Astrocyte (in vitro differentiated cells and primary cell): Measurements from ENCODE around the gene NKAIN2. TPM values are rescaled to one million over a fixed set of nuclear protein-coding genes. Genes with fewer than 3 reads are reported as not detected.

Source experiments
- DNase-seq: peaks from one replicate; pipeline ENCODE4 v3.0.0-alpha.2; 2010; ENCODE audit warnings: low read depth
- FAIRE-seq: peaks from 2 replicates; lab custom pipeline; 2011; peaks lifted over from hg19 to GRCh38; lab: Jason Lieb, UNC
- H2AFZ ChIP-seq: 2 replicates; pipeline ENCODE4 v1.6.0; 2012; ENCODE audit warnings: low read depth, low read length, inconsistent platforms
- H3K27ac ChIP-seq: 2 replicates; pipeline ENCODE4 v1.5.1; 2011; ENCODE audit warnings: low read depth, low read length, inconsistent platforms
- H3K27me3 ChIP-seq: 2 replicates; pipeline ENCODE4 v1.6.0; 2011; ENCODE audit warnings: low read length, inconsistent platforms; ENCODE audit not compliant: insufficient read depth
- H3K36me3 ChIP-seq: 2 replicates; pipeline ENCODE4 v1.5.1; 2011; ENCODE audit warnings: low read length, inconsistent platforms; ENCODE audit not compliant: insufficient read depth
- H3K4me1 ChIP-seq: 2 replicates; pipeline ENCODE4 v1.5.1; 2011; ENCODE audit warnings: low read length, inconsistent platforms; ENCODE audit not compliant: insufficient read depth
- H3K4me2 ChIP-seq: 2 replicates; pipeline ENCODE4 v1.6.0; 2012; ENCODE audit warnings: low read length, inconsistent platforms
- H3K4me3 ChIP-seq: 2 replicates; pipeline ENCODE4 v1.5.1; 2011; ENCODE audit warnings: low read depth, mild to moderate bottlenecking, low read length, inconsistent platforms; ENCODE audit not compliant: insufficient read depth
- H3K79me2 ChIP-seq: 2 replicates; pipeline ENCODE4 v1.6.0; 2012; ENCODE audit warnings: mild to moderate bottlenecking, low read length, inconsistent platforms; ENCODE audit not compliant: insufficient read depth
- H3K9ac ChIP-seq: 2 replicates; pipeline ENCODE4 v1.6.0; 2012; ENCODE audit warnings: mild to moderate bottlenecking, low read length, inconsistent platforms
- H3K9me3 ChIP-seq: 2 replicates; pipeline ENCODE4 v1.5.1; 2012; ENCODE audit warnings: low read depth, mild to moderate bottlenecking, low read length, inconsistent platforms; ENCODE audit not compliant: insufficient read depth
- H4K20me1 ChIP-seq: 2 replicates; pipeline ENCODE4 v1.6.0; 2012; ENCODE audit warnings: low read length, inconsistent platforms; ENCODE audit not compliant: insufficient read depth
- H3K27ac Mint-ChIP-seq: one replicate; pipeline ENCODE4 v1.8.0; 2021; ENCODE audit warnings: mild to moderate bottlenecking, mixed read lengths; ENCODE audit not compliant: unreplicated experiment
- H3K27me3 Mint-ChIP-seq: one replicate; pipeline ENCODE4 v1.8.0; 2021; ENCODE audit warnings: low read depth, mixed read lengths; ENCODE audit not compliant: unreplicated experiment
- H3K36me3 Mint-ChIP-seq: one replicate; pipeline ENCODE4 v1.8.0; 2021; ENCODE audit warnings: low read depth, mixed read lengths; ENCODE audit not compliant: unreplicated experiment
- H3K4me1 Mint-ChIP-seq: one replicate; pipeline ENCODE4 v1.8.0; 2021; ENCODE audit warnings: low read depth, mixed read lengths; ENCODE audit not compliant: unreplicated experiment
- H3K4me3 Mint-ChIP-seq: one replicate; pipeline ENCODE4 v1.8.0; 2021; ENCODE audit warnings: mild to moderate bottlenecking, moderate library complexity, mixed read lengths; ENCODE audit not compliant: unreplicated experiment
- H3K9me3 Mint-ChIP-seq: one replicate; pipeline ENCODE4 v1.8.0; 2021; ENCODE audit warnings: mild to moderate bottlenecking, mixed read lengths; ENCODE audit not compliant: unreplicated experiment
- CTCF ChIP-seq: IDR thresholded peaks from 2 replicates; pipeline ENCODE4 v1.5.1; 2011; ENCODE audit warnings: low read depth, mild to moderate bottlenecking, inconsistent platforms, low read length, moderate library complexity; ENCODE audit not compliant: insufficient read depth
- EZH2 ChIP-seq: IDR thresholded peaks from 2 replicates; pipeline ENCODE4 v1.6.1; 2012; ENCODE audit warnings: mild to moderate bottlenecking, low read length, inconsistent platforms; ENCODE audit not compliant: insufficient read depth
- total RNA-seq: library from RNA; stranded (reverse); gene quantifications from 2 replicates; pipeline ENCODE4 v1.2.1, GENCODE V29; 2021

NKAIN2 gene
- total RNA-seq, 1 donor from 2014 or later, result 0.07 TPM

- H3K27ac Mint-ChIP-seq, result no peak overlapping the region
- H3K27me3 Mint-ChIP-seq, result no peaks in the 10 kb centered on the region
These were observed 884.7 kb downstream of the NKAIN2 start for GRCh38 chr6:124688369-124688768.

GRCh38 chr6:124694139-124694705, 890.6 kb downstream of the NKAIN2 start:
- no peak for TF ChIP-seq EZH2
- TF ChIP-seq CTCF, result no peak
- no peaks in the 10 kb centered on the region for H3K27me3 Mint-ChIP-seq
- H3K9me3 Mint-ChIP-seq, result no peaks in the 10 kb centered on the region
- DNase-seq (no peak), FAIRE-seq (no peak)
- H3K4me2 ChIP-seq, result no peak overlapping the region
- no peak overlapping the region for H3K4me3 ChIP-seq
- no peaks in the 10 kb centered on the region for H3K4me1 Mint-ChIP-seq
- H3K36me3 ChIP-seq, result no peaks in the 10 kb centered on the region
- no peak overlapping the region for H2AFZ ChIP-seq
- no peak overlapping the region for H3K27ac Mint-ChIP-seq
- no peaks in the 10 kb centered on the region for H3K9me3 ChIP-seq
- no peak overlapping the region for H3K9ac ChIP-seq
- H3K4me3 Mint-ChIP-seq, result no peak overlapping the region
- no peaks in the 10 kb centered on the region for H3K36me3 Mint-ChIP-seq
- H3K27ac ChIP-seq, result no peak overlapping the region
- H3K27me3 ChIP-seq, result no peaks in the 10 kb centered on the region
- no peaks in the 10 kb centered on the region for H3K4me1 ChIP-seq
- no peaks in the 10 kb centered on the region for H4K20me1 ChIP-seq
- H3K79me2 ChIP-seq, result no peaks in the 10 kb centered on the region

More at GRCh38 chr6:124688369-124688768, 884.7 kb downstream of the NKAIN2 start:
- Histone ChIP-seq H3K27ac (no peak overlapping the region), H2AFZ (no peak overlapping the region), H4K20me1 (no peaks in the 10 kb centered on the region), H3K27me3 (no peaks in the 10 kb centered on the region), H3K4me2 (no peak overlapping the region), H3K9ac (no peak overlapping the region), H3K36me3 (no peaks in the 10 kb centered on the region), H3K9me3 (no peaks in the 10 kb centered on the region), H3K79me2 (no peaks in the 10 kb centered on the region), H3K4me3 (no peak overlapping the region), H3K4me1 (no peaks in the 10 kb centered on the region)
- DNase-seq (no peak), FAIRE-seq (no peak)
- Mint-ChIP-seq H3K36me3 (no peaks in the 10 kb centered on the region), H3K9me3 (peaks cover 2% of the 10 kb centered on the region), H3K4me3 (no peak overlapping the region), H3K4me1 (peaks cover 5% of the 10 kb centered on the region)
- TF ChIP-seq CTCF (no peak), EZH2 (no peak)

- Mint-ChIP-seq H3K27me3 (no peaks in the 10 kb centered on the region), H3K9me3 (no peaks in the 10 kb centered on the region), H3K27ac (no peak overlapping the region), H3K4me1 (no peaks in the 10 kb centered on the region), H3K4me3 (no peak overlapping the region), H3K36me3 (no peaks in the 10 kb centered on the region)
- no peaks in the 10 kb centered on the region for H4K20me1 ChIP-seq
- no peak overlapping the region for H3K9ac ChIP-seq
- H3K4me3 ChIP-seq, result no peak overlapping the region
- H3K4me2 ChIP-seq, result no peak overlapping the region
- H3K27me3 ChIP-seq, result no peaks in the 10 kb centered on the region
- no peak overlapping the region for H2AFZ ChIP-seq
- FAIRE-seq (no peak), DNase-seq (no peak)
- H3K27ac ChIP-seq, result no peak overlapping the region
- no peak for TF ChIP-seq CTCF
- TF ChIP-seq EZH2, result no peak
- H3K4me1 ChIP-seq, result no peaks in the 10 kb centered on the region
- H3K79me2 ChIP-seq, result no peaks in the 10 kb centered on the region
- H3K36me3 ChIP-seq, result no peaks in the 10 kb centered on the region
- H3K9me3 ChIP-seq, result no peaks in the 10 kb centered on the region
These were observed 895.4 kb downstream of the NKAIN2 start for GRCh38 chr6:124699038-124699437.
